GDM1 (cell line): ENCODE results near the gene ATF6.
"Not testable (repeated sequence)": the region's sequence is repeated elsewhere in the genome, so short reads cannot be mapped to it uniquely, and the experiment has no call there.

Experiments used
- DNase-seq: peaks from one replicate; lab custom pipeline; 2025; lab: John Stamatoyannopoulos, UW

The ATF6 gene, protein sequence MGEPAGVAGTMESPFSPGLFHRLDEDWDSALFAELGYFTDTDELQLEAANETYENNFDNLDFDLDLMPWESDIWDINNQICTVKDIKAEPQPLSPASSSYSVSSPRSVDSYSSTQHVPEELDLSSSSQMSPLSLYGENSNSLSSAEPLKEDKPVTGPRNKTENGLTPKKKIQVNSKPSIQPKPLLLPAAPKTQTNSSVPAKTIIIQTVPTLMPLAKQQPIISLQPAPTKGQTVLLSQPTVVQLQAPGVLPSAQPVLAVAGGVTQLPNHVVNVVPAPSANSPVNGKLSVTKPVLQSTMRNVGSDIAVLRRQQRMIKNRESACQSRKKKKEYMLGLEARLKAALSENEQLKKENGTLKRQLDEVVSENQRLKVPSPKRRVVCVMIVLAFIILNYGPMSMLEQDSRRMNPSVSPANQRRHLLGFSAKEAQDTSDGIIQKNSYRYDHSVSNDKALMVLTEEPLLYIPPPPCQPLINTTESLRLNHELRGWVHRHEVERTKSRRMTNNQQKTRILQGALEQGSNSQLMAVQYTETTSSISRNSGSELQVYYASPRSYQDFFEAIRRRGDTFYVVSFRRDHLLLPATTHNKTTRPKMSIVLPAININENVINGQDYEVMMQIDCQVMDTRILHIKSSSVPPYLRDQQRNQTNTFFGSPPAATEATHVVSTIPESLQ

DNA sequence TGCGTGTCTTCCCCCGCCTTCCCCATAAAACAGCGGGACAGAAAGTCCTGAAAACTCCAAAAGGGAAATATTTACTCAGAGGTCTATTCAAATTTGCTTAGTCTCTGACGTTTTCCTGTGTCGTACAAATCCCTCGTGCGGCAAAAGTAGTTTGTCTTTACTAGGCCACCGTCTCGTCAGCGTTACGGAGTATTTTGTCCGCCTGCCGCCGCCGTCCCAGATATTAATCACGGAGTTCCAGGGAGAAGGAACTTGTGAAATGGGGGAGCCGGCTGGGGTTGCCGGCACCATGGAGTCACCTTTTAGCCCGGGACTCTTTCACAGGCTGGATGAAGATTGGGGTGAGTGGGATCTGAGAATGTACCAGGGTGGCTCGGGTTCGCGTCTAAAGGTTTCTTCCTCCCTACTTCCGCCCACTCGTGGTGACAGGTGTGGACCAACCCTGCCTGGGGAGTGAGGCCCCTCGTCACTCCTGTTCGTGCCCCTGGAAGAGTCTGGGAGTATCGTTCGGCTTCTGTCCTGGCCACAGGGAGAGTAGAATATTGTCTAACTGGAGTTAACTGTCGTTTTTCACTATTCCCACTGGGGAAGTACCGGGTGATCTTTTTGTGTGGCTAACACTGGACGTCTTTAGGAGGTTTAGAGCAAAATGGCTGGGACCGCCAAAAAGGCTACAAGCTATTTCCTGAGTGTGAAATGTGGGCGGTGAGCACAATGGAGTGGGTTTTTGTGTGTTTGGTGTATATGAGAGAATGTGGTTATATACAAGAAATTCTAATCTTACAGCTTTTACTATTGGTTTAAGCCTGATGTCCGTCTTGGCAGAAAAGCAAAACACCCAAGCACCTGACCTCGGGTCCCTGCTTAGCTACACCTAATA lies at the start of gene ATF6:
Gene ATF6 (plus strand): TSS at position 219 of the 880 bp plus-strand sequence. CDS start 41 bp downstream, at position 260.
- peak; percentile 77 for DNase-seq

DNA sequence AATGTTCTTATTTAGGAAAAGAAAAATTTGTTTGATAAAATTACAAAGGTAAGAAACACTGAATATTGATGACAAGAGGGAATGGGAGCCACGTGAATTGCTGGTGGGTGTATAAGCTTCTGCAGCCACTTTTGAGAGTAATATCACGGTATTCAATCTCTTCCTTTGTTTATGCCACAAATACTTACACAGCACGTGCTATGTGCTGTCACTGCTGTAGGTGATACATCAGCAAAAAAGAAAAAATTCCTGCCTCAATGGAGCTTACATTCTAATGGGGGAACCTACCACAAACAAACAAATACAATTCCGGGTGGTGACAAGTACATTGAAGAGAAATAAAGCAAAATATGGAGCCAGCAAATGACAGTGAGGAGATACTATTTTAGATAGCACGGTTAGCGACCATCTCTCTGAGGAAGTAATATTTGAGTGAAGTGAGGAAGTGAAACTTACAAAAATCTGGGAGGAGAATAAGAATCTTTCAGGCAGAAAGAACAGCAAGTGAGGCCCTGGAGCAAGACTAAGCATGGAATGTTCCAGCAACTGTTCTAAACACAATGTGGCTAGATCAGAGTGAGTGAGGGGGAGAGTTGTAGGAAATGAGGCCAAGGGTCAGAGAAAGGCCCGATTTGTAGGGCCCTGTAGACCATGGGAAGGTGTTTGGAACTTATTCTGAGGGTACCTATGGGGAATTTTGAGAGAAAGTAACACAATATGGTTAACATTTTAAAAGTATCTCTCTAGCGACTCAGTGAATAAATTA lies 47.4 kb upstream of the ATF6 start:
- DNase-seq, result no peak

DNA sequence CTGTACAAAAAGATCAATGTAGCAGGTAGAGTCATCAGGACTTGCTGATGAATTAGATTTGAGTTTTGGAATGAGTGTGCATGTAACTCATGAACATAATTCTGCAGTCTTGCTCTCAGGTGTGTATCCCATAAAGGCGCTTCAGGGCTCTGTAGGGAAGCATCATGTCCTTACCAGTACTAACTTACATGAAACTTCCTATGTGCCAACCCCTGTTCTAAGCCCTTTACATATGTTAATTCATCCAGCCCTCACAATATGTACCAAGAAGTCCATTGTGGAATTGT lies 46.9 kb upstream of the ATF6 start:
- DNase-seq, result no peak

DNA sequence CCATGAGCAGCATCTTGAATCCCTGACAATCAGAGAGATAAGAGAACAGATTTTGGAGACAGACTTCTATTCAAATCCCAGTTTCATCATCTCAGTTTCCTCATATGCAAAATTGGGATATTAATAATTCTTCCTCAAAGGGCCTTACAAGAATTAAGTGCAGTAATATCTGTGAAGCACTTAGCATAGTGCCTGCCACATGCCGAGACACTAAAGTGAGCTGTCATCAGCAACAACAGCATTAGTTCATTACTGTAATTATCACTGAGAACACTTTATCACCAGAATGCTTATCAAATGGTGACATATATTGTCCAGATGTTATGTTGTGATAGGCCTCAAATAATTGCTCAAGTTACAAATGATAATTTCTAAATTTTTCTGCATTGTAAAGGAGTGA lies 45.7 kb upstream of the ATF6 start:
- no peak for DNase-seq

DNA sequence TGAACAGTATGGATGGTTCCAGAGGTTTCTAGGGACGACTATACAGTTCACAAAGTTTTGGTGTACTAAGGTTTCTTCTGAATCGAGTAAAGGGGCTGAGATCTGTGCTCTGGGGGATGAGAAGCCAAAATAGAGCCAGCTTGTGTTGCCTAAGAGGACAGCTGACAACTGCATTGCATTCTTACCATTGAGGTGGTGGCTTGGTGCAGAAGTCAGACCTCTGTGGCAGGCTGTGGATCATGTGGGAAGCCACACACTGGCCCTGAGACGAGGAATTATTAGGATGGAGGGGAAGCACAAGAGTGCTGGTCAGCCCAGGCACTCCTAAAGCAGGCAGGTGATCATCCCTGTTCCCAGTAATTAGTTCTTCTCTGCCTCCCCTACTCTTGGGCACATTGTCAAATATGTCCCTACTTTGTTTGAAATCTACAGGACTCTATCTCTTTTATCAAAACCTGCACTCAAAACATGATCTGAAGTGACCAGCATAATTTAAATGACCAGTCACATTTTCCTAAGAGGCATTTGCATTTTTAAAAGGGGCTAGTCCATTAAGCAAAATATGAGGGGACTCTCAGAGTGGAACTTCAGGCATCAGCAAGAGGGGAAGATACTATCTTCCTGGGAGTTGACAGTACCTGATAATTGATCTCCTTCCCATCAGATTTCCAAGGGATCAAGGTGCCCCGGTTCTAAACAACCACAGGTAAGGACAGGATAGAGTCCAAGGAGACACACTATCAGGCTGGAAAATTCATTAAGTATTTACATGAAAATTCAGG lies 45.0 kb upstream of the ATF6 start, which contains the start of gene FCRLB:
Gene FCRLB (plus strand): TSS at position 589 of the 782 bp plus-strand sequence. CDS start 1,129 bp downstream, outside the sequence.
- no peak for DNase-seq

DNA sequence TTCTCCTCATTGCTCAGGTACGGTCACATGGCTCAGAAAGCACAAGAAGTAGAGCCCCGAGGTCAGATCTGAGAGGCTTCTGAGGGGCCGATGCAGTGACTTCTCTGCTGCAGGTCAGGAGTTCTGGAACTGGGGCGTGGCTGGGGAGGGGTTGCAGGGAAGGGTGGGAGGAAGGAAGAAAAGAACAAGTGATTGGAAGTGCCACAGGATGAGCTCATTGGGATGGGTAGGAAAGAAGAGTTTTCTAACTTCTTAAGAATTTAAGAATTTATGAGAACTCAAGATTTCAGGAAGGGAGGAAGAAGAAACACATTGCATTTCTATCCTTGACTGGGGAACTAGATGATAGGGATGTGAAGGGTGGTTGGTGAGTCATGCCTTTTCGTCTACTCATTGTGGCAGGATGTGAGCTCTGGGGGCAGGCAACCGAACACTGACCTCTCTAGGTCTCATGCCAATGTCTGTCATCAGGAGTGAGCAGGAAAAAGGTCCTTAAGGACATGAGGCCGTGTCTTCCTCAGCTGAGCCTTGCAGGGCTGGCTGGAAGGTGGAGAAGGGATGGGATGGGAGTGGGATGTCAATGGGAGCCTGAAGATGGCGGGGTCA lies 44.3 kb upstream of the ATF6 start:
- peak; percentile 63 for DNase-seq

DNA sequence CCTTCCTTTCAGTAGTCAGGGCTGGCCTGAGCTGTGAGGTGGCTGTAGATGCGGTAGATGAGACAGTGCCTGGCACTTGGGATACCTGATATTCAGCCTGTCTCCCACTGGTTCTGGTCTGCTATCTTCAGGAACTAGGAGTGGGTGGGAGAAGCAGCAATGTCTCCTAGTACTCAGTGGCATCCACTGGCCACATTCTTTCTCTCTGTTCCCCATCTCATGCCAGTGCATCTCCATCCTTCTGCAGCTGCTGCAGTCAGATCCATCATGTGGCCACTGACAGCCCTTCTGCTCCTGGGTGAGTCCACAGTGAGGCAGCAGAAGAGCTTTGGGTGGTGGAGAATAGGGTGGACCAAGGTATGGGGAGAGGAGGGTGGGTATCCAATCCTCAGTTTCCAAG lies 43.7 kb upstream of the ATF6 start:
- DNase-seq, result no peak

DNA sequence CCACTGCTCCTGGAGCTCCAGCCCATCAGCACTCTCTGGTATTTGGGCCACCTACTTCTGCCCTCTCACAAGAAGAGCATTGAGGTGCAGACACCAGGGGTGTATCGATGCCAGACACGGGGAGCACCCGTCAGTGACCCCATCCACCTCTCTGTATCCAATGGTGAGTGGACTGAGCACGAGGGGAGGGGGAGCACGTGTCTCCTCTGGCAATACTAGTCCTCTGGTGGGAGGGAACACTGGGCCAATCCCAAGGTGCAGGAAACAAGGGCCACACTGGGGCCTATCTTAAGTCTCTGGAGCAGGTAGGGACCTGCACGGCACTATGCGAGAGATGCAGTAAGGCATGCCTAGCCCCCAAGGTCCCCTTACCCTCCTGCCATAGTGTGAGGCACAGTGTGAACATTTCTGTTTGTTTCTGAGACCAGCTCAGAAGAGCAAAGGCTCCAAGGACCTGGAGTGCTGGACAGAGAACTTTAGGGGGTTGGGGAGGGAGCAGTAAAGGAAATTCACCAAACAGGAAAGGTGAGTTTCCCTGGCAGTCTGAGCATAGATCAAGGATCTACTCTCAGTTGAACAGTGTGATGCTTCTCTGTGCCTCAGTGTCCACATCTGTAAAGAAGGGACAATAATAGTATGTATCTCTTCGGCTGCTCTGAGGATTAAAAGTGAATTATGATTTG lies 42.5 kb upstream of the ATF6 start:
- no peak for DNase-seq

DNA sequence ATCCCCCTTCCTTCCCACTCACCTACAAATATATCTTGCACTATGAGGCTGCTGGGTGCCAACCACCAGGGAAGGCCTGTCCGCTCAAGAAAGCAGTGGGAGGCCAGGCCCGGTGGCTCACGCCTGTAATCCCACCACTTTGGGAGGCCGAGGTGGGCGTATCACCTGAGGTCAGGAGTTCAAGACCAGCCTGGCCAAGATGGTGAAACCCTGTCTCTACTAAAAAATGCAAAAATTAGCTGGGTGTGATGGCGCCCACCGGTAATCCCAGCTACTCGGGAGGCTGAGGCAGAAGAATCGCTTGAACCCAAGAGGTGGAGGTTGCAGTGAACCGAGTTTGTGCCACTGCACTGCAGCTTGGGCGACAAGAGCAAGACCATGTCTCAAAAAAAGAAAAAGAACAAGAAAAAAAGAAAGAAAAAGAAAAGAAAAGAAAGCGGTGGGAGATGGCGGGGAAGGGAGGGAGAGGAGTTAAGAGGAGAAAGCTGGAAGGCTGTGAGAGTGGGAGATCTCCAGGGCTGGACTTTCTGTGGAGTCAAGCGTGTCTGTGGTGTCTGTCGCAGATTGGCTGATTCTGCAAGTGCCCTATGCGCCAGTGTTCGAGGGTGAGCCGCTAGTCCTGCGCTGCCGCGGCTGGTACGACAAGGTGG lies 40.7 kb upstream of the ATF6 start:
- not testable (repeated sequence) for DNase-seq

DNA sequence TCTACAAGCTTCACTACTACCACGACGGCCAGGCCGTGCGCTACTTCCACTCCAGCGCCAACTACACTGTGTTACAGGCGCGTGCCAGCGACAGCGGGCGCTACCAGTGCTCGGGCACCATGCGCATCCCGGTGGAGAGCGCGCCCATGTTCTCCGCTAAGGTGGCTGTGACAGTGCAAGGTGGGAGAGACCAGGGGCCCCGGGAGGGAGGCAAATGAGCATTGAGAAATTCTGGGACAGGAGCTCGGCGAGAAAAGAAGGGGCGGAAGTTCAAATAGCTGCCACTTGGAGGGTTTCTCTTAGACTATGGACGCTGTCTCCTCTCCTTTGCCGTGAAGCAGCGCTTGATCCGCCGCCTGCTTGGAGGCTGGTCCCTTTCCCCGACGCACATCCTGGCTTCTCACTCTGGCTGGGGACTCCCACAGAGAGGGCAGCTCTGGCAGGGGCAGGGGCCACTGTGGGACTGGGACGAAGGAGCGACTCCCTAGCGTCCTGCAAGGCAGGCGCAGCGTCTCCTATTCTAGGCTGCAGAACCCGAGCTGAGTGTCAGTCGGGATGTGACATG lies 40.1 kb upstream of the ATF6 start:
- peak; percentile 38 for DNase-seq

DNA sequence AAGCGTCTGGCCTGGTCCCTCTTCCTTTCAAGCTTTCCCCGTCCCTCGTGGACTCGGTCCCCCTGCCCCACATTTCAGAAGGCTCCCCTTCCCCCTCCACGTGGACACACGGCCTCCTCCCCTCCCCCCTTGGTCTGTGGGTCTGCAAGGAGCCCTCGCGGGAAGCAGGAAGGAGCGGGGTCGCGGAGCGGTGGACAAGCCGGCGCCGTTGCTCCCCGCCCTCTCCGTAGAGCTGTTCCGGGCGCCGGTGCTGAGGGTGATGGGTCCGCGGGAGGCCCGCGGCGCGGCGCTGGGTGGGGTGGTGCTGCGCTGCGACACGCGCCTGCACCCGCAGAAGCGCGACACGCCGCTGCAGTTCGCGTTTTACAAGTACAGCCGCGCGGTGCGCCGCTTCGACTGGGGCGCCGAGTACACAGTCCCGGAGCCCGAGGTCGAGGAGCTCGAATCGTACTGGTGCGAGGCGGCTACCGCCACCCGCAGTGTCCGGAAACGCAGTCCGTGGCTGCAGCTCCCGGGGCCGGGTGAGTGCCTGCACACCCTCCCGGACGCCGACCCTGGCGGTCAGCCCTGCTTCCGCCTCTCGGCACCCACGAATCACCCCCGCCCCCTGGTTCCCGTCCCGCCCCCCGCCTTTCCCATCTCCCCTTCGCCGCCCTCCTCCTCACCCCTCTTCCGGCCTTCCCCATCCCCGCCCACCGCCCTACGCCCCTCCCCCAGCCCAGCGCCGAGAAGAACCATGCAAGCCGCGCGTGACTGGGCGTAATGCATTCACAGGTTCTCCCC lies 39.5 kb upstream of the ATF6 start:
- DNase-seq, result peak; percentile 61

DNA sequence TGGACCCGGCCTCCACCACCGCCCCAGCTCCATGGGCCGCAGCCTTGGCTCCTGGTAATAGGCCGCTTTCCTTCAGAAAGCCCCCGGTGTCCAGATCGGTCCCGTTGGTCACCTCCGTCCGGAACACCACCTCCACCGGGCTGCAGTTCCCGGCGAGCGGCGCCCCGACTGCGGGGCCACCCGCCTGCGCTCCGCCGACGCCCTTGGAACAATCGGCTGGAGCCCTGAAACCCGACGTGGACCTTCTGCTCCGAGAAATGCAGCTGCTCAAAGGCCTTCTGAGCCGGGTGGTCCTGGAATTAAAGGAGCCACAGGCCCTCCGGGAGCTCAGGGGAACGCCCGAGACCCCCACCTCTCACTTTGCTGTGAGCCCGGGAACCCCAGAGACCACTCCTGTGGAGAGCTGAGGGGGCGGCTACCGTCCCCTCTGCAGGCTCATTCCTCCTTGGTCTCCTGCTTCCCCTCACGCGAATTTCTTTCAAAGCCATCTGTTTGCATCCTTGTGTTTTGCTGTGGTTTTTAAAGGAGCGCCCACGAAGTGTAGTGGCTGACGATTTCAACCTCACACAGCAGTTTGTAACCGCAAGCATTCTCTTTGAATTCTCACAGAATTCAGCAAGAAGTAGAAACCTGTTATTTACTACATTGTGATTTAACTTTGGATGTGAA lies 38.7 kb upstream of the ATF6 start:
- DNase-seq, result peak; percentile 7

DNA sequence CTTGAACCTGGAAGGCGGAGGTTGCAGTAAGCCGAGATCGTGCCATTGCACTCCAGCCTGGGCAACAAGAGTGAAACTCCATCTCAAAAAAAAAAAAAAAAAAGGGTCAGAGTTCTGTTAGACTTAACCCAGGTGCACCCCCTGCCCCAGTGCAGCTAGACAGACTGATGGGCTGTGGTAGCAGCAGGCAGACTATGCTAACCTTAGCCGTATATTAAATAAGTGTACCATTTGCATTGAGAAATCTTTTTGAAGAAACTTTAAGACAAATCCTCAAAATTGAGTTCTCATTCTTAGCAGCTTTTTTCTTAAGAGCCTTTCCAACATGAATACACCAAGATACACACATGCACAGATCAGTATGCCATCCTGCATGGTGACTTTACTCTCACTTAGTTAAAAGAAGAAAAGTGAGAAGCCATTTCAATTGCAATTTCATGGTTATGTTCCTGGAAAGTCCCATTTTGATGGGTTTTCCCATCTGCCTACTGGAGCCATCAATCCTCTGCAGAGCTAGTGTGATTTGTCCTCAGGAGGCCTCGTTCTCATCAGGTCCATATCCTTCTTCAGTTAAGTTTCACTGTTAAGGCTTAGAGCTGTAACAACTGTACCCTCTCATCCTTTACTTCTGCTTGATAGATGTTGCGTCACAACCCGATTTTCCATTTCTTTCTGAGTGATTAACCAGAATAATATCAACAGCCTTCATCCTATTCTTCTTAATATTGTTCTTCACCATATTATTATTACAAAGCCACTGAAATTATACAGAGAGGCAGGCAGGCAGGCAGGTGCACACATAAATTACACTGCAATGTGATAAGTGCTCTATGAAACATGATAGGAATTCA lies 37.5 kb upstream of the ATF6 start:
- no peak for DNase-seq

DNA sequence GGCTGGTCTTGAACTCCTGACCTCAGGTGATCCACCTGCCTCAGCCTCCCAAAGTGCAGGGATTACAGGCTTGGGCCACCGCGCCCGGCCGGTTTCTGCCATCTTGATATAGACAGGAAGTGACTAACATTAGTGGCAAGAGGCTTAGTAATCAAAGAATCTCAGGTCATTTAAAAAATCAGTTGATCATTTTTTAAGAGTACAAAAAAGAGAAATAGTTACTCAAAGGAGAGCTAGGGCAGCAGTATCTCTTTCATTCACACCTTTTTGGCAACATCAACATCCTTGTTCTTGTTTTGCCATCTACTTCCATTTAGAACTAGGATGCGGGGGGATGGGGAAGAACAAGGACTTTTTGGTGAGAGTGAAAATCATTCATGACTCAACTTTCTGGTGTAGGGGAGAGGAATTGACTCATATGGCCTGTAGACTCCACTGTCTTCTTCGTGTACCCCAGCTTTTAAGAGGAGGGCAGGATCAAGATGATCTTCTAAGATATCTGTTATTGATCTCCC lies 36.0 kb upstream of the ATF6 start:
- no peak for DNase-seq

DNA sequence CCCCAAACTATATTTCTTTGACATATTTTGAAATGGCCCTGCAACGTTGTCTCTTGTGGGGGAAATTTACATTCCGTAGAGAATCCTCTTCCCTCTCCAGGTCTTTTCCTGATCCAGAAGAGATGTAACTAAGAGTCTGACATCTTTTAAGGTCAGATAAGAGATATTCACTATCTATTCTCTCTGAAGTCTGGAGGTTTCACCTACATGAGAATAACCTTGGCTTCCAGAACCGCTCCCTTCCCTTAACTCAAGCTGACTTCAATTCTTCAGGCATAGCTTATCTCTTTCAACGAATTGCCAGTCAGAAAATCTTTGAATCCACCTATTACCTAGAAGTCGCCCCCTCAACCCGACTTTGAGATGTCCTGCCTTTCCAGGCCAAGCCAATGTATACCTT lies 34.9 kb upstream of the ATF6 start:
- DNase-seq, result no peak

DNA sequence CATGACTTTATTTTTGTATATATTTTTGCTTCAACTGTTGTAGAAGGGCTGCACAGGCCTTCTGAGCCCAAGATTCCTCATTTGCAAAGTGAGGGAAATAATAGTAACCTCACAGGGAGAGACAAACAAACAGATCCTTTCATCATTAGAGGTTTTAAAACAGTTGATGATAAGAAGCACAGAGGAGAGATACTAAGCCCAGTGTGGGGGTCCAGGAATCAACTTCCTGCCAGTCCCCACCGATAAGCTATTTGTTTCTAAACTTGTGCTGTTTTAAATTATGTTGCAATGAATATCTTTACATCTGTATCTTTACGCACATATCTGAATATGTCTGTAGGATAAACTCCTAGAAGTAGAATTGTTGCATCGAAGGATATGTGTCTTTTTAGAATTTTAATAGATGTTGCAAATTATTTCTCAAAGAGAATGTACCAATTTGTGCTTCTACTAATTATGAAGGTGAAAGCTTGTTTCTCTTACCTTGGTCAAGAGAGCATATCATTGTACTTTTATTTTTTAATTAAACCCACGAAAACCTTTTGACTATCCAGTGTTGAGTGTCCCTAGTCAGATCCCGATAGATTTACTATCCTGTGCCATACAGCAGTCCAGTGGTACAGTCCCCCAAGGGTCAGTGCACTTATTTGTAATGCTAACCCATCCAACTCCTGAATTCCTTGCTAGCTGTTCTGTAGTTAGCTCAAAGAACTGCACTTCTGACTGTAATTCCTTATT lies 34.0 kb upstream of the ATF6 start:
- no peak for DNase-seq
